Uterus (tissue), 2 donors: ENCODE data around the gene HLF.

Experiments
- POLR2A ChIP-seq, 2 donors: fragments of 450-650 bp; IDR thresholded peaks; one replicate each; pipeline ENCODE4 v1.6.1; 2016; ENCODE audit warnings: antibody characterized with exemption in 2 of 2, mild to moderate bottlenecking in 1 of 2, moderate library complexity in 1 of 2
- TF ChIP-seq, protein P1 (sequence below), 4 experiments: fragments of 200-600 bp in 2 of 4; fragments of 450-650 bp in 2 of 4; sonication (generic) in 2 of 4; IDR thresholded peaks; one replicate each; pipeline ENCODE4 v1.5.1; 2016 to 2019; ENCODE audit warnings: antibody characterized with exemption in 4 of 4, mild to moderate bottlenecking in 2 of 4, moderate library complexity in 1 of 4

DNA sequence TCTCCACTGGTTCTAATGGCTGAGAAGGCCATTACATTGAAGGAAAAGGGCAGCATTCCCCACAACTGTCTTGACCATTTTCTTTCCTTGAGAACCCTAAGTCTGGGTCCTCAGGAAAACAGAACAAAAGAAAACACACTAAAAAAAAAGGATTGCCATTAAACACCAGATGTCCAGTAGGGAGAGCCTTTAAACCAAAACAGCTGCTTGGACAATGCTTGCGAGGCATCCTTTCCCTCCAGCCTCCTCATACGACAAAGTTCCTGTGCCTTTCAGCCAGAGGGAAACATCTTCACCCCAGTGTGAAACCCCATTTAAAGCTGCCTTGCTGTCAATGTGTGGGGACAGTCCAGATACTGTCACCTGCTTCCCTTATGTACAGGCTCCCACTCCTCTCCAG lies 82.6 kb downstream of the HLF start:
- TF ChIP-seq, protein P1, sequence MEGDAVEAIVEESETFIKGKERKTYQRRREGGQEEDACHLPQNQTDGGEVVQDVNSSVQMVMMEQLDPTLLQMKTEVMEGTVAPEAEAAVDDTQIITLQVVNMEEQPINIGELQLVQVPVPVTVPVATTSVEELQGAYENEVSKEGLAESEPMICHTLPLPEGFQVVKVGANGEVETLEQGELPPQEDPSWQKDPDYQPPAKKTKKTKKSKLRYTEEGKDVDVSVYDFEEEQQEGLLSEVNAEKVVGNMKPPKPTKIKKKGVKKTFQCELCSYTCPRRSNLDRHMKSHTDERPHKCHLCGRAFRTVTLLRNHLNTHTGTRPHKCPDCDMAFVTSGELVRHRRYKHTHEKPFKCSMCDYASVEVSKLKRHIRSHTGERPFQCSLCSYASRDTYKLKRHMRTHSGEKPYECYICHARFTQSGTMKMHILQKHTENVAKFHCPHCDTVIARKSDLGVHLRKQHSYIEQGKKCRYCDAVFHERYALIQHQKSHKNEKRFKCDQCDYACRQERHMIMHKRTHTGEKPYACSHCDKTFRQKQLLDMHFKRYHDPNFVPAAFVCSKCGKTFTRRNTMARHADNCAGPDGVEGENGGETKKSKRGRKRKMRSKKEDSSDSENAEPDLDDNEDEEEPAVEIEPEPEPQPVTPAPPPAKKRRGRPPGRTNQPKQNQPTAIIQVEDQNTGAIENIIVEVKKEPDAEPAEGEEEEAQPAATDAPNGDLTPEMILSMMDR (IDR thresholded peaks at IDR 0.05): no peak
- TF ChIP-seq POLR2A (IDR thresholded peaks at IDR 0.05): no peak
